H9 (cell line): Measurements from ENCODE around the gene MERTK. TPM values are rescaled to one million over a fixed set of nuclear protein-coding genes. Genes with fewer than 3 reads are reported as not detected.

Source experiments
- DNase-seq: peaks from one replicate; pipeline ENCODE4 v3.0.0-alpha.2; 2017
- H2AFZ ChIP-seq: one replicate; pipeline ENCODE4 v1.6.1; 2013; ENCODE audit warnings: mild to moderate bottlenecking, low read length, control low read depth, moderate library complexity
- H2AK5ac ChIP-seq: 2 replicates; pipeline ENCODE4 v1.6.1; 2013; ENCODE audit warnings: low read length, control low read depth, mixed read lengths; ENCODE audit not compliant: insufficient read length
- H2BK120ac ChIP-seq: one replicate; pipeline ENCODE4 v1.6.1; 2013; ENCODE audit warnings: low read depth, mild to moderate bottlenecking, low read length, control low read depth, inconsistent platforms; ENCODE audit not compliant: poor library complexity, severe bottlenecking
- H2BK12ac ChIP-seq: 2 replicates; pipeline ENCODE4 v1.6.1; 2013; ENCODE audit warnings: low read length, control low read depth, mixed read lengths, low read depth; ENCODE audit not compliant: insufficient read length
- H2BK15ac ChIP-seq: 2 replicates; pipeline ENCODE4 v1.6.1; 2013; ENCODE audit warnings: low read depth, low read length, control low read depth
- H2BK20ac ChIP-seq: one replicate; pipeline ENCODE4 v1.6.1; 2013; ENCODE audit warnings: low read depth, mild to moderate bottlenecking, low read length, control low read depth, inconsistent platforms; ENCODE audit not compliant: poor library complexity, severe bottlenecking
- H2BK5ac ChIP-seq: 2 replicates; pipeline ENCODE4 v1.6.1; 2013; ENCODE audit warnings: low read length, control low read depth, mixed read lengths; ENCODE audit not compliant: insufficient read length
- H3K14ac ChIP-seq: 2 replicates; pipeline ENCODE4 v1.6.1; 2013; ENCODE audit warnings: low read length, control low read depth; ENCODE audit not compliant: insufficient read depth
- H3K18ac ChIP-seq: 2 replicates; pipeline ENCODE4 v1.6.1; 2013; ENCODE audit warnings: low read depth, mild to moderate bottlenecking, mixed read lengths, low read length, control low read depth; ENCODE audit not compliant: insufficient read length
- H3K23ac ChIP-seq: 2 replicates; pipeline ENCODE4 v1.6.1; 2013; ENCODE audit warnings: low read length, control low read depth, mixed read lengths, low read depth; ENCODE audit not compliant: insufficient read length
- H3K23me2 ChIP-seq: 2 replicates; pipeline ENCODE4 v1.6.1; 2013; ENCODE audit warnings: low read depth, mild to moderate bottlenecking, mixed read lengths, low read length, control low read depth; ENCODE audit not compliant: insufficient read length, poor library complexity, severe bottlenecking
- H3K27ac ChIP-seq: 2 replicates; pipeline ENCODE4 v1.5.1; 2013; ENCODE audit warnings: low read length, control low read depth, mixed read lengths, low read depth; ENCODE audit not compliant: insufficient read length
- H3K27me3 ChIP-seq: 2 replicates; pipeline ENCODE4 v1.6.1; 2013; ENCODE audit warnings: low read length, control low read depth, inconsistent platforms; ENCODE audit not compliant: insufficient read depth
- H3K4ac ChIP-seq: 2 replicates; pipeline ENCODE4 v1.6.1; 2013; ENCODE audit warnings: low read depth, mild to moderate bottlenecking, control low read depth, inconsistent platforms, low read length, moderate library complexity
- H3K4me1 ChIP-seq: 2 replicates; pipeline ENCODE4 v1.6.1; 2013; ENCODE audit warnings: low read length, control low read depth, inconsistent platforms; ENCODE audit not compliant: insufficient read depth
- H3K4me2 ChIP-seq: 2 replicates; pipeline ENCODE4 v1.6.1; 2013; ENCODE audit warnings: low read length, control low read depth, mixed read lengths; ENCODE audit not compliant: insufficient read length, insufficient read depth
- H3K56ac ChIP-seq: 2 replicates; pipeline ENCODE4 v1.6.1; 2013; ENCODE audit warnings: low read depth, mild to moderate bottlenecking, mixed read lengths, low read length, control low read depth; ENCODE audit not compliant: insufficient read length
- H3K79me1 ChIP-seq: 2 replicates; pipeline ENCODE4 v1.6.1; 2013; ENCODE audit warnings: low read depth, mild to moderate bottlenecking, moderate library complexity, low read length, control low read depth, inconsistent platforms; ENCODE audit not compliant: insufficient read depth, poor library complexity, severe bottlenecking
- H3K79me2 ChIP-seq: 2 replicates; pipeline ENCODE4 v1.6.1; 2013; ENCODE audit warnings: low read length, control low read depth, inconsistent platforms; ENCODE audit not compliant: insufficient read depth
- H3K9ac ChIP-seq: 2 replicates; pipeline ENCODE4 v1.6.1; 2013; ENCODE audit warnings: low read length, control low read depth, mixed read lengths; ENCODE audit not compliant: insufficient read length; ENCODE audit errors: extremely low read depth
- H3K9me3 ChIP-seq: one replicate; pipeline ENCODE4 v1.6.1; 2013; ENCODE audit warnings: low read depth, low read length, inconsistent platforms; ENCODE audit not compliant: control insufficient read depth
- H3T11ph ChIP-seq: one replicate; pipeline ENCODE4 v1.6.1; 2013; ENCODE audit warnings: mild to moderate bottlenecking, low read length, control low read depth, inconsistent platforms
- H4K20me1 ChIP-seq: one replicate; pipeline ENCODE4 v1.6.1; 2013; ENCODE audit not compliant: control insufficient read depth, insufficient read length, insufficient read depth
- H4K5ac ChIP-seq: 2 replicates; pipeline ENCODE4 v1.6.1; 2013; ENCODE audit warnings: low read depth, mild to moderate bottlenecking, mixed read lengths, low read length, control low read depth; ENCODE audit not compliant: insufficient read length
- H4K8ac ChIP-seq: replicated peaks from 2 replicates; pipeline ENCODE4 v1.6.1; 2013; ENCODE audit warnings: low read length, control low read depth, mixed read lengths, low read depth; ENCODE audit not compliant: insufficient read length
- H4K91ac ChIP-seq: 2 replicates; pipeline ENCODE4 v1.6.1; 2013; ENCODE audit warnings: low read depth, mild to moderate bottlenecking, moderate library complexity, mixed read lengths, low read length, control low read depth; ENCODE audit not compliant: insufficient read length
- H3K27ac Mint-ChIP-seq, 3 experiments: 2 replicates in 2 of 3; 3 replicates in 1 of 3; pipeline ENCODE4 v1.8.0; 2020 to 2021; ENCODE audit warnings: mixed read lengths in 3 of 3, mild to moderate bottlenecking in 1 of 3, moderate library complexity in 1 of 3
- H3K27me3 Mint-ChIP-seq: 2 replicates; pipeline ENCODE4 v1.8.0; 2021; ENCODE audit warnings: low read depth, mild to moderate bottlenecking, moderate library complexity, mixed read lengths
- H3K36me3 Mint-ChIP-seq, 3 experiments: 2 replicates in 2 of 3; 3 replicates in 1 of 3; pipeline ENCODE4 v1.8.0; 2020 to 2021; ENCODE audit warnings: low read depth in 3 of 3, mixed read lengths in 3 of 3; ENCODE audit not compliant: insufficient read depth in 1 of 3
- H3K4me1 Mint-ChIP-seq, 2 experiments: 2 replicates each; pipeline ENCODE4 v1.8.0; 2020; ENCODE audit warnings: mixed read lengths in 2 of 2
- H3K4me3 Mint-ChIP-seq, 2 experiments: 2 replicates in 1 of 2; 3 replicates in 1 of 2; pipeline ENCODE4 v1.8.0; 2020 to 2021; ENCODE audit warnings: mild to moderate bottlenecking in 2 of 2, mixed read lengths in 2 of 2, moderate library complexity in 1 of 2
- H3K9me3 Mint-ChIP-seq, 2 experiments: 2 replicates in 1 of 2; 3 replicates in 1 of 2; pipeline ENCODE4 v1.8.0; 2020; ENCODE audit warnings: mild to moderate bottlenecking in 2 of 2, mixed read lengths in 2 of 2, moderate library complexity in 1 of 2
- WGBS: extraction: QIAGEN DNeasy Blood & Tissue Kit; methylation state at CpG from one replicate; pipeline ENCODE4 v1.1.7; 2013; ENCODE audit warnings: missing lambda C conversion rate, low lambda C conversion rate, mixed read lengths; ENCODE audit not compliant: insufficient read length; ENCODE audit errors: extremely low coverage; 5-methylcytosine and 5-hydroxymethylcytosine counted together
- total RNA-seq: library from RNA; stranded (reverse); gene quantifications from 2 replicates; pipeline ENCODE4 v1.2.1, GENCODE V29; 2021
- TF ChIP-seq, protein P1 (sequence below): fragments of 200-600 bp; sonication (generic); conservative IDR thresholded peaks from 3 replicates; pipeline ENCODE4 v1.8.0; 2021; ENCODE audit warnings: antibody characterized with exemption, mild to moderate bottlenecking

MERTK gene
- total RNA-seq, 1 experiment from 2014 or later = 4.8 TPM

DNA sequence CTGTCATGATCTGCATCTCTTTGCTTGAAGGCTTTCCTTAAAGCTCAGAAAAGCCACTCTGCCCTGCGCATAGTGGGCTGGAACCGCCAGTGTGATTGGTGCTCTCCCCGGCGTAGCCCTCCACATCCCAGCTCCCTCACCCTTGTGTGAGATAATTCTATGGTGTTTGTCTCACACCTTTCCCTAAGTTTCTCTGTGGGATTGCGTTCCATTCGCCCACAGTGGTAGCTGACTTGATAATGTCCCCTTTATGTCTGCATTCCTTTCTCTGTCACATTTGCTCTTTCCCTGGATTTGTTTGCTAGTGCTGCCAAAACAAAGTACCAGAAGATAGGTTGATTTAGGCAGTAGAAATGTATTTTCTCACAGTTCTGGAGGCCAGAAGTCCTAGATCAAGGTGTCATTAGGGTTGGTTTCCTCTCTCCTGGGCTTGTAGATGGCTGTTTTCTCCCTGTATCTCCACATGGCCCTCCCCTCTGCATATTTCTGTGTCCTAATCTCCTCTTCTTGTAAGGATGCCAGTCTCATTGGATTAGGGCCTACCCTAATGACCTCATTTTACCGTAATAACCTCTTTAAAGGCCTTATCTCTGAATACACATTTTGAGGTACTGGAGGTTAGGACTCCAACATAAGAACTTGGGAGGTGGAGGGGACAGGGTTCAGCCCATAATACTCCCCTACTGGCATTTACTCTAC lies 149.3 kb downstream of the MERTK start:
- WGBS = no CpG with 5 or more reads among the region's 7 CpGs
- Histone ChIP-seq H4K8ac (no peak overlapping the region), H2BK20ac (no peak overlapping the region), H3K23ac (no peak overlapping the region), H2AFZ (no peak overlapping the region), H3K18ac (no peak overlapping the region), H2BK120ac (no peak overlapping the region), H3K56ac (no peak overlapping the region), H3K79me1 (no peaks in the 10 kb centered on the region), H3K27ac (no peak overlapping the region), H3K9ac (no peak overlapping the region), H3K14ac (no peak overlapping the region), H4K91ac (no peak overlapping the region), H3K9me3 (no peaks in the 10 kb centered on the region), H4K20me1 (no peaks in the 10 kb centered on the region), H3K23me2 (no peaks in the 10 kb centered on the region), H2BK5ac (no peak overlapping the region), H4K5ac (no peak overlapping the region), H3K4me1 (no peaks in the 10 kb centered on the region), H3K27me3 (no peaks in the 10 kb centered on the region), H3K79me2 (no peaks in the 10 kb centered on the region), H2BK15ac (no peak overlapping the region), H3T11ph (no peak overlapping the region), H2BK12ac (no peak overlapping the region), H3K4me2 (no peak overlapping the region), H3K4ac (no peak overlapping the region), H2AK5ac (no peak overlapping the region)
- Mint-ChIP-seq H3K4me3 (no peak overlapping the region), H3K27me3 (peaks cover 2% of the 10 kb centered on the region; the same call in 1 of the 2 replicates), H3K27ac (peak overlapping the region in 1 of 3 experiments; percentile 41; a peak in 1 of 7 replicates), H3K36me3 (peaks cover 4 to 37% (median 9%) of the 10 kb centered on the region in 3 experiments; a peak in 6 of 7 replicates), H3K9me3 (peaks cover 27 to 36% of the 10 kb centered on the region in 2 experiments), H3K4me1 (peaks cover 27 to 32% of the 10 kb centered on the region in 2 experiments)
- no peak for DNase-seq
- TF ChIP-seq, protein P1, sequence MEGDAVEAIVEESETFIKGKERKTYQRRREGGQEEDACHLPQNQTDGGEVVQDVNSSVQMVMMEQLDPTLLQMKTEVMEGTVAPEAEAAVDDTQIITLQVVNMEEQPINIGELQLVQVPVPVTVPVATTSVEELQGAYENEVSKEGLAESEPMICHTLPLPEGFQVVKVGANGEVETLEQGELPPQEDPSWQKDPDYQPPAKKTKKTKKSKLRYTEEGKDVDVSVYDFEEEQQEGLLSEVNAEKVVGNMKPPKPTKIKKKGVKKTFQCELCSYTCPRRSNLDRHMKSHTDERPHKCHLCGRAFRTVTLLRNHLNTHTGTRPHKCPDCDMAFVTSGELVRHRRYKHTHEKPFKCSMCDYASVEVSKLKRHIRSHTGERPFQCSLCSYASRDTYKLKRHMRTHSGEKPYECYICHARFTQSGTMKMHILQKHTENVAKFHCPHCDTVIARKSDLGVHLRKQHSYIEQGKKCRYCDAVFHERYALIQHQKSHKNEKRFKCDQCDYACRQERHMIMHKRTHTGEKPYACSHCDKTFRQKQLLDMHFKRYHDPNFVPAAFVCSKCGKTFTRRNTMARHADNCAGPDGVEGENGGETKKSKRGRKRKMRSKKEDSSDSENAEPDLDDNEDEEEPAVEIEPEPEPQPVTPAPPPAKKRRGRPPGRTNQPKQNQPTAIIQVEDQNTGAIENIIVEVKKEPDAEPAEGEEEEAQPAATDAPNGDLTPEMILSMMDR = no peak
